ENCODE results near the gene FAM107B. TPM values are rescaled to one million over a fixed set of nuclear protein-coding genes. Genes with fewer than 3 reads are reported as not detected.
A peak's percentile ranks its signal among the peaks of the same experiment; 100 is the strongest.

Gene FAM107B
- total and polyA plus RNA-seq, 2 of the 4 experiments (the other 2 are of a cell fraction): 26.4 to 27.1 TPM

- no peak overlapping the region for H3K4me3 ChIP-seq (ENCODE audit: insufficient read depth, low read depth, low read length)
- H4K20me1 ChIP-seq (ENCODE audit: insufficient read depth, low read length): no peaks in the 10 kb centered on the region
- dilution Hi-C loops (cut with HindIII; ENCODE audit: low sequenced_read_pairs, unreplicated experiment): no loop called here
- TF ChIP-seq CHD1 (IDR thresholded peaks at IDR 0.05; ENCODE audit: low read depth, low read length): no peak
- no peak for TF ChIP-seq USF2 (IDR thresholded peaks at IDR 0.05; ENCODE audit: low read depth, low read length)
- no peak for TF ChIP-seq CTCF (conservative IDR thresholded peaks at IDR 0.05; ENCODE audit: low read depth, low read length)
- TF ChIP-seq MAZ (IDR thresholded peaks at IDR 0.05; ENCODE audit: borderline replicate concordance, low read depth, low read length): no peak
- no peak for TF ChIP-seq RAD21 (IDR thresholded peaks at IDR 0.05; ENCODE audit: low read length)
- TF ChIP-seq FOS (IDR thresholded peaks at IDR 0.05; ENCODE audit: low read depth, low read length): no peak
- no peak for TF ChIP-seq CEBPB (IDR thresholded peaks at IDR 0.05; ENCODE audit: low read depth, low read length)
- DNase-seq (no peak), ATAC-seq (ENCODE audit: low read depth) (no peak)
- 0 out of 4 replicates have a peak overlapping the region, but pooled peaks of 1 of the 2 experiments have one; percentile 14 for H4K8ac ChIP-seq (ENCODE audit: low read depth in 2 of 2, low read length in 2 of 2)
- CTCF ChIA-PET: interaction anchor here (0.5 to 0.6 kb wide), 2 partner anchors 90 to 323 kb away, joined by 4 to 6 read pairs; no protein-coding TSS in a partner anchor
- no peak overlapping the region for H3K9ac ChIP-seq (ENCODE audit: low read depth, low read length)
- BruUV-seq (replicated peaks): no TSS peak
- H3K18ac ChIP-seq (ENCODE audit: low read depth, low read length): no peak overlapping the region
- H2AFZ ChIP-seq (replicated peaks; ENCODE audit: low read length, poor library complexity): peak overlapping the region; percentile 68
- no peak overlapping the region for H3K27ac ChIP-seq (ENCODE audit: insufficient read depth, low read length)
- no peak overlapping the region for H2BK5ac ChIP-seq (ENCODE audit: low read depth, low read length, poor library complexity, severe bottlenecking)
- peak overlapping the region; percentile 69; the same call in 1 of the 2 replicates for H2BK120ac ChIP-seq (ENCODE audit: low read depth, low read length)
- no peak overlapping the region for H2BK15ac ChIP-seq (ENCODE audit: low read depth, low read length)
- H3K9me3 ChIP-seq (ENCODE audit: control insufficient read depth, insufficient read depth, low read length): no peaks in the 10 kb centered on the region
- H2BK20ac ChIP-seq (ENCODE audit: low read depth, low read length): 0 out of 2 replicates have a peak overlapping the region, but pooled peaks have one; percentile 23
- H3K79me1 ChIP-seq (ENCODE audit: low read depth in 1 of 2, low read length in 2 of 2): peaks cover 5% of the 10 kb centered on the region in 2 experiments; a peak in 1 of 4 replicates
- POLR2A ChIA-PET (ENCODE audit: unreplicated experiment): interaction anchor here (0.6 kb wide), 1 partner anchor 18 kb away, joined by 5 read pairs; no protein-coding TSS in a partner anchor
- H3K9me1 ChIP-seq (ENCODE audit: insufficient read depth, low read length): no peaks in the 10 kb centered on the region
- H3K27me3 ChIP-seq (ENCODE audit: control insufficient read depth, insufficient read depth, low read length): no peaks in the 10 kb centered on the region
- no peak overlapping the region for H3K23ac ChIP-seq (ENCODE audit: low read depth, low read length)
- peak overlapping the region; percentile 21; the same call in 1 of the 2 replicates for H2AK5ac ChIP-seq (ENCODE audit: low read depth, low read length)
- intact Hi-C loops (cut with micrococcal nuclease): loop anchor here (1.0 to 5.0 kb wide), 2 partner anchors 103 to 324 kb away; no protein-coding TSS in a partner anchor
- H3K36me3 ChIP-seq (ENCODE audit: control insufficient read depth, insufficient read depth, low read length): no peaks in the 10 kb centered on the region
- H3K14ac ChIP-seq (replicated peaks; ENCODE audit: low read depth, low read length): no peak overlapping the region
- no peak overlapping the region for H3K56ac ChIP-seq (ENCODE audit: extremely low read depth, insufficient read depth, low read length)
- in situ Hi-C loops (cut with MboI; ENCODE audit: low sequenced_read_pairs): no loop called here
- H4K91ac ChIP-seq (ENCODE audit: insufficient read depth, low read depth, low read length): peak overlapping the region; percentile 45; the same call in 1 of the 2 replicates
- no peak overlapping the region for H3K4ac ChIP-seq (ENCODE audit: low read depth, low read length)
- peaks cover 7% of the 10 kb centered on the region; the same call in 1 of the 2 replicates for H3K4me1 ChIP-seq (ENCODE audit: control insufficient read depth, insufficient read depth, low read length)
- H3K4me2 ChIP-seq (ENCODE audit: low read depth, low read length): no peak overlapping the region
- no peak overlapping the region for H4K5ac ChIP-seq (ENCODE audit: low read depth, low read length)
- no CpG with 5 or more reads among the region's 5 CpGs for WGBS, 2 experiments (ENCODE audit: extremely low coverage in 2 of 2, insufficient read length in 1 of 2)
- H2AK9ac ChIP-seq (replicated peaks; ENCODE audit: low read depth, low read length, poor library complexity): no peak overlapping the region
Observed at GRCh38 chr10:14499601-14499904, 275.1 kb downstream of the FAM107B start.

Data from IMR-90 (cell line).